Astrocyte of the cerebellum (primary cell): Measurements from ENCODE around the gene TSHZ3.

Experiments
- DNase-seq: peaks from one replicate; pipeline ENCODE4 v3.0.0-alpha.2; 2011; ENCODE audit warnings: low read depth
- H3K4me3 ChIP-seq: 2 replicates; pipeline ENCODE4 v1.5.1; 2011; ENCODE audit warnings: mild to moderate bottlenecking, low read depth, low read length, moderate library complexity
- CTCF ChIP-seq: IDR thresholded peaks from 2 replicates; pipeline ENCODE4 v1.5.1; 2012; ENCODE audit warnings: low read length, low read depth, moderate library complexity, mild to moderate bottlenecking; ENCODE audit errors: missing control alignments
- in situ Hi-C: cut with HindIII; loops from 2 replicates; pipeline ENCODE4 v1.10.0; 2017; ENCODE audit warnings: low sequenced_read_pairs

Gene TSHZ3

DNA sequence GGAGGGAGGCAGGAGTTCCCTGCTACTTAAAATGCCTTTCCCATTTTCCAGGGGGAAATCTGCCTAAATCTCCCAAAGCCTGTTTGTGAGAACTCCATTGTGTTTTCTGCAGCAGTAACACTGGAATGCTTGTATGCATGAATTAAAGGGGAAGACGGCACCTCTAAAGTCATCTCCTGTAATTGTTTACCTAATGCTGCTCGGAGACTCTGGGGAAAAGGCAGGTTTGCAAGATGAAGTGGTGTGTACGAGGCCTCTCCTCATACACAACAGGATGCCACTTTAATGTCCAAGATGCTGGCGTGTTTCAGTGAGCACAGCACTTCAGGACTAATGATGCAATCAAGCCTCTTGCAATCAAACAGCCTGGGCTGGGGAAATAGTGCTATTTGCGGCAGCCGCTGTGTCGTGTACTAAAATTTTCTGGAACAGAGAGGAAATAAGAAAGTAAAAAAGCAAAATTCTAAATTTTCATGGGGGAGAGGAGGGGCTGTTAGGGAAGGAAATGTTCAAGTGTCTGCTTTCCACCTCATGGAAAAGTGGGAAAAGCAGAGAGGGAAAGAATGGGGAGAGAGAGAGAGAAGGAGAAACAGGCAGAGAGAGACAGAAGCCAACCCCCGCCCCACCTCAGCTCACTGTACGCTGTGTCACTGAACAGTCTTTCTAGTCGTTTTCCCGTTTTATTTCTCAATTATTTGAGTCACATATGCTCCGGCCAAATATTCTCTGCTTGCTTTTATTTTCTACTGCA, 32.9 kb downstream of the TSHZ3 start:
- no peak for DNase-seq
- H3K4me3 ChIP-seq: no peak overlapping the region
- in situ Hi-C loops: no loop called here

DNA sequence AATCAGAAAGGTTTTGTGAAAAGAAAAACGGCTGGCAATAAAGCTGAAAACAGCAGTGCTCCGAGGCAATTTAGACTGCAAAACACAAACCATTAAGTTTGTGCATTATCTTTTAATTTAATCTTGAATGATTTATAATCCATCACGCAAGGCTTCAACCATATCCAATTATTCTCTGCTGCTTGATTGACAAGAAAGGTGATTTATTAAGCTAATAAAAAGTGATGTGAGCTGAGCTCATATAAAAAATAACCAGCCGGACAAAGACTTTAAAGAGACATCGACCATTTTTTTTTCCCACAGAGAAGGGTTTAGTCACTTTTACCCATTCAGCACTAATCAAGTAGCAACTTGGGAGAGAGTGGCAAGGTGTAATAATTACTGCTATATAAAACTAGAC, 33.6 kb downstream of the TSHZ3 start:
- no peak overlapping the region for H3K4me3 ChIP-seq
- TF ChIP-seq CTCF: no peak
- no peak for DNase-seq
- in situ Hi-C loops: no loop called here

More for the DNA sequence above, 32.9 kb downstream of the TSHZ3 start:
- TF ChIP-seq CTCF: no peak

DNA sequence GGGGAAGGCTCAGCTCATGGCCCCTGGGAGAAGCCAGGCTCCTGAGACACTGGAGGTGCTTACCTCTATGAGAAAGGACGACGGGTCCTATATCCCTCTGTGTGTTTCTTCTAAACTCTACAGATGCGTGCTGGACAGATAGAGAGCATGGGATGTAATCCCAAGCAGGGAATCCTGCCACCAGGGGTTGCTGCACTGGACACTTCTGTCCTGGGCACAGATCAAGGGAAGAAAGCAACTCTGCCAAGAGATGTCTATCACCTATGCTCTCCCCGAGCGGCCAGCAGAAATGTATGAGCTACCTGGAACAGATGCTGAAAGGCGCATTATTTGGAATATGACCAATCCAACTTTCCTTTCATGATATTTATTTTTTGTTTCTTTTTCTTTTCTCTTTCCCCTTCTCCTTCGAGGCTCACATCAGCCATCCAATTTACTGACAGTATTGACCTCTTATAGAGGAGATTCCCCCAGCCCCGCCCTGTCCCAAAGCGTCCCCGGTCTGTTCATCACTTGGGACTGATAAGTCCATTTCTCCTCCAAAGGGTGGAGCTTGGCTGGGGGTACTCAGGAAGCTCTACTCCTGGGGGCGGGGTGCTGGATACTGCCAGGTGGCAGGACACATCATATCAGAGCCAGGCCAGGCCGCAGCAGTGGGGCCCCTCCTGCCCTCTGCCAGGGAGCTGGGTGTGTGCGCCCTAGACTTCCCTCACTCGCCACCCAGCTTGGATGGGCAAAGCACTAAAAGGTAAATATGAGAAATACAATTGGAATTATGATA, 34.2 kb downstream of the TSHZ3 start:
- TF ChIP-seq CTCF: peak; percentile 41
- H3K4me3 ChIP-seq: no peak overlapping the region
- in situ Hi-C loops: no loop called here
- DNase-seq: no peak

DNA sequence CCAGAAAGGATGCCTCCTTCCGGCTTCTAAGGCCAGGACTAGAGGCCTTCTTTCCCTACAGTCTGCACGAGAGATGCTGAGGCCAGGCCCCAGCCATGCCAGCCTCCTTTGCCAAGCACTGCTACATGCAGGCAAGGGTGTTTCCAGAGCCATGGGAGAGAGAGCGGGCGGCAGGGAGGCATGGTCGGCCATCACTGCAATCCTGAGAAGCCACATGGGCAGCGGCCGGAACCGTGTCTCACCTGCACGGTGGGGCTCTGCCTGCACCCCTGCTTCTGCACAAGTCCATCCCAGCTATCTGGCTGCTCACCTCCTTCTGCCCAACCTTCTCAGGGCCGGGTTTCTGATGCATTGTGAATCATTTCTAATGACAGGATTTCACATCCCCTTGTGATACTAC, 35.1 kb downstream of the TSHZ3 start:
- in situ Hi-C loops: no loop called here
- no peak for DNase-seq
- H3K4me3 ChIP-seq: no peak overlapping the region
- TF ChIP-seq CTCF: no peak

- in situ Hi-C loops: no loop called here
- DNase-seq: no peak
- no peak for TF ChIP-seq CTCF
- no peak overlapping the region for H3K4me3 ChIP-seq
Measured at GRCh38 chr19:31313291-31314030, 35.8 kb downstream of the TSHZ3 start.

DNA sequence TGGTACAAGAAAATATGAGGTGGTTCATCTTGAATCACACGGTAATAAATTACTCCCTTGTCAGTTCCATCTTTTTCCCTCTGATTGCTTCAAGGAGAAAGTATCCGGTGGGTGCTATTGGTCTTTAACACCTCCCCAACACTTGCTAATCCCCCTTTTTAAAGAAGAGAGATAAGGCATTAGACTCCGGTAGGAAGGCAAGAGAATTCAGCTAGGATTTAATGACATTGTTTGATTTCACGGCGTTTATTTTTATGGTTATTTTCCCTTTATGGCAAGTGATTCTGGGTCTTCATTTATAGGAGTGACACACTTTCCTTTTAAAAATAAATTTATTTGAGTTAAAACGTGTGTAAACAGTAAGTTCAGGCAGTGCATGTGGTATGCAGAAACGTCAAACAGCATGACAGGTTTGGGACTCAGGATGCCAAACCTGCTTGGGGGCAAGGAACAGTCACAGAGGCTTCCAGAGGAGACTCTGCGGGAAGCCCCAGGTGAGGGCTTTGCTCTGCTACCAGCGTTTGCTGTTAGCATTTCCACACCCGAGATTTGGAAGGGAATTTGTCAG, 36.5 kb downstream of the TSHZ3 start:
- in situ Hi-C loops: no loop called here
- TF ChIP-seq CTCF: no peak
- H3K4me3 ChIP-seq: no peak overlapping the region
- DNase-seq: no peak
